Mammary microvascular endothelial cell (primary cell): ENCODE measurements around the gene CARS1. TPM values are rescaled to one million over a fixed set of nuclear protein-coding genes. Genes with fewer than 3 reads are reported as not detected.

Experiments used
- total RNA-seq: library from RNA; depleted of rRNA; stranded (reverse); fragments of >200 nt; gene quantifications from 2 replicates; pipeline ENCODE4 v1.2.3, GENCODE V29; 2015

CARS1 gene
- 40.9 and 44.1 TPM in 2 replicates for total RNA-seq

GRCh38 chr11:3057069-3057963 lies at the start of gene CARS1:
TSS of gene CARS1 (minus strand) at chr11:3057423. CDS start at chr11:3057367, 56 bp downstream.

GRCh38 chr11:2992234-2992996 lies 64.8 kb downstream of the CARS1 start, which contains the start of gene NAP1L4:
TSS of gene NAP1L4 (minus strand) at chr11:2992329. CDS start at chr11:2979220, 13,109 bp downstream.

Other genes with a start within 250 kb of the CARS1 start
- 2.3 and 3.2 TPM in 2 replicates for gene CDKN1C, start 171.6 kb downstream of the CARS1 start, total RNA-seq
- gene PHLDA2, start 128.0 kb downstream of the CARS1 start, total RNA-seq, result 51.2 and 66.8 TPM in 2 replicates
- gene NAP1L4, start 65.1 kb downstream of the CARS1 start, total RNA-seq, result 98.7 and 101 TPM in 2 replicates
- gene OSBPL5, start 107.9 kb upstream of the CARS1 start, total RNA-seq, result 23.2 and 31.0 TPM in 2 replicates
- not detected in 2 replicates for gene MRGPRG, start 161.4 kb upstream of the CARS1 start, total RNA-seq
- not detected in 2 replicates for gene MRGPRE, start 175.0 kb upstream of the CARS1 start, total RNA-seq